GM12891 (cell line): ENCODE data around the gene C10orf67.
"Not testable (repeated sequence)": the region's sequence is repeated elsewhere in the genome, so short reads cannot be mapped to it uniquely, and the experiment has no call there.

Source experiments
- DNase-seq: peaks from one replicate; pipeline ENCODE4 v3.0.0; 2011; ENCODE audit warnings: low spot score; ENCODE audit not compliant: insufficient read length
- FAIRE-seq: peaks from 2 replicates; lab custom pipeline; 2011; peaks lifted over from hg19 to GRCh38; lab: Jason Lieb, UNC
- PAX5 ChIP-seq: IDR thresholded peaks from 2 replicates; pipeline ENCODE4 v1.6.1; 2011; ENCODE audit warnings: low read length, moderate library complexity, mild to moderate bottlenecking; ENCODE audit not compliant: insufficient read depth, severe bottlenecking
- POLR2A ChIP-seq: IDR thresholded peaks from 2 replicates; pipeline ENCODE4 v1.6.1; 2011; ENCODE audit warnings: low read depth, low read length, control low read depth
- POLR2AphosphoS5 ChIP-seq: IDR thresholded peaks from 2 replicates; pipeline ENCODE4 v1.6.1; 2011; ENCODE audit warnings: low read depth, low read length, control low read depth
- POU2F2 ChIP-seq: IDR thresholded peaks from 2 replicates; pipeline ENCODE4 v1.6.1; 2011; ENCODE audit warnings: low read depth, mild to moderate bottlenecking, control low read depth, low read length, moderate library complexity
- SPI1 ChIP-seq: IDR thresholded peaks from 2 replicates; pipeline ENCODE4 v1.6.1; 2011; ENCODE audit warnings: low read depth, low read length, control low read depth
- TAF1 ChIP-seq: IDR thresholded peaks from 2 replicates; pipeline ENCODE4 v1.6.1; 2011; ENCODE audit warnings: low read depth, low read length, control low read depth

The C10orf67 gene

DNA sequence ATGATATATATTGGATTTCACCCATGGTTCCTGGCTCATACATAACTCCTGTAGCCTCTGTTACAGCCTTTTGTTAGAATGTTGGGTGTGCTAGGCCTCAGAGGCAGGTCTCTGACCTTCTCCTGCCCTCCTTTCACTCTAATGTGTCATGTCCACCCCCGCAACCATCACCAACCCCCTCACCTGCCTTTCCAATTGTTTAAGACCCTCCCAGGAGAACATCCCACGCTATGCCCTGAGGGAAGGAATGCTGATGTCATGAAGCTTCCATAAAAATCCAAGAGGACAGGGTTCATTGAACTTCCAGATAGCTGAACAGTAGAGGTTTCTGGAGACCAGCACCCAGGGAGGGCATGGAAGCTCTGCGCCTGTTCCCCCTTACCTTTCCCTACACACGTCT lies 30.8 kb upstream of the C10orf67 start:
- FAIRE-seq = no peak
- no peak for TF ChIP-seq PAX5
- TF ChIP-seq POU2F2 = no peak
- no peak for DNase-seq

DNA sequence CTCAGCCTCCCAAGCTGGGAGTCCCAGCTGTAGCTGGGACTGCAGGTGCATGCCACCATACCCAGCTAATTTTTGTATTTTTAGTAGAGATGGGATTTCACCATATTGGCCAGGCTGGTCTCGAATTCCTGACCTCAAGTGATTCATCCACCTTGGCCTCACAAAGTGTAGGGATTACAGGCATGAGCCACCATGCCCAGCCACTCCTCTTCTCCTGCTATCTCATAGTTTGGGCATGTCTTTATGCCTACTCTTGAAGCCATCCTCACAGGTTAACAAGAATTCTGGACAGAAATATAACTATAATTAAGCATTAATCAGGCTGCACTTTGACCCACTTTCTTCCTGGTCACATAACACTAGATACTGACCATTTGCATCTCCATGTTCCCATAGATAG lies 28.6 kb upstream of the C10orf67 start:
- TF ChIP-seq POLR2AphosphoS5 (no peak), SPI1 (no peak), POU2F2 (no peak), TAF1 (no peak), PAX5 (no peak), POLR2A (no peak)
- DNase-seq (no peak), FAIRE-seq (no peak)

DNA sequence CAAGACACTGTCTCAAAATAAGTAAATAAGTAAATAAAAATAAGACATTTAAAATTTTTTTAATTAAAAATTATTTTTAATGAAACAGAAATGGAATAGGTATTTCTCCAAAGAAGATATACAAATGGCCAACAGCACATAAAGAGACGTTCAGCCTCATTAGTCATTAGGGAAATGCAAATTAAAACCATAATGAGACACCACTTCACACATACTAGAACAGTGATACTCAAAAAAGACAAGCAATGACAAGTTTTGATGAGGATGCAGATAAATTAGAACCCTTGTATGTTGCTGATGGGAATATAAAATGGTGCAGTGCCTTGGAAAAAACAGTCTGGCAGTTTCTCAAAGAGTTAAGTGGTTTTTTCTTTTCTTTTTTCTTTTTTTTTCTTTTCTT lies 26.5 kb upstream of the C10orf67 start:
- no peak for DNase-seq
- no peak for FAIRE-seq
- TF ChIP-seq TAF1 (no peak), POLR2AphosphoS5 (no peak), PAX5 (no peak), POLR2A (no peak), SPI1 (no peak), POU2F2 (no peak)

DNA sequence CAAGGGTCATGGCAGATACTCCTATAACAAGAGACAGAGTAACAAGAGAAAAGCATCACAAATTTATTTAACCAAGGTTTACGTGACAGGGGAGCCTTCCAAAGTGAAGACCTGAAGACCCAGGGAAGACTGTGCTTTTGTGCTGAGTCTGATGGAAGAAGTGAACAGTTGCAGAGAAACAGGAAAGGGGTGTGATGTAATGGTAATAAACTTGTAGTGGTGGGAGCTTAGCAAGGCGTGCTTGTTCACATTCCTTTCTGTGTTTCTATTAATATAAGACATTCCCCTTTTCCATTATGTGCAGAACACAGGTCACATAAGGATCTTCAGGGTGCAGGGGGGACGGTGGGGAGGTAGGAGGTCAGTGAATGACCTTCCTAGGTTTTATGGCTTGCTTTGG lies 25.5 kb upstream of the C10orf67 start:
- DNase-seq (no peak), FAIRE-seq (no peak)
- TF ChIP-seq SPI1 = no peak
- no peak for TF ChIP-seq POLR2AphosphoS5
- TF ChIP-seq PAX5 = no peak
- no peak for TF ChIP-seq POU2F2
- no peak for TF ChIP-seq POLR2A
- no peak for TF ChIP-seq TAF1

DNA sequence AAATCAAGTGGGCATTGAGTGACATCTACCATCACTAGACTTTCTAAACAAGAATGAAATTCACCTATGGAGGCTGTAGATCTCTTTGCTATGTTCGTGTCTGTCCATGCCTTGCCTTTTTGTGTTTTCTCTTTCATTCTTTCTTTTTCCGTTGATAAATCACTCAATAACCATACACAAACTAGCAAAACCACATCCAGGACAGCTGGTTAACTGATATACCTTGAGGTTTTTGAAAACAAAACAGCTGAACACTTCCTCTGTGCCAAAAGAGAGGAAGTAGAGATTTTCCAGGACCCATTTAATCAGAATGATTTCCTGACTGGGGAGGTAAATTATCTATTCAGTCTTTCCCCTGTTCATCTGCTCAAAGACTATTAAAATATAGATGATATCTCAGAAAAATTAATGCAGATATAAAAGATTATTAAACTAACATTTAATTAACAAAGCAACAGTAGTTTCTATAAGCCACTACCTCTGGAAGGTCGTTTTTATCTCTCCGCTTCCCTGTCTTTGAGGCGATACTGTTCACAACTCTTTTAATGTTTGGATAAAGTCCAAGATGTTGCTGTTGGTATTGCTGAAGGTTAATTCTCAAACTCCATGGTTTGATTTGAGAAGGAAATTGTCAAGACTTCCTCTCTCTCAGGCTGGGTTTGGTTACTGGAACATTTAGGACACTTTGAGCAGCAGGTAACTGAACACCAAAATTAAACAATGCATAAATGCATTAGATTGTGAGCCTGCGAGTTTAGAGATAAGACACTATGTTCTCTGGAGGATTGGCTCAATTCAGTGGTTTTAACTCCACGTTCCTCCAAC lies 24.4 kb upstream of the C10orf67 start:
- TF ChIP-seq SPI1 = peak; percentile 86
- TF ChIP-seq POLR2AphosphoS5 = no peak
- no peak for TF ChIP-seq POLR2A
- DNase-seq (peak; percentile 12), FAIRE-seq (peak; percentile 57)

DNA sequence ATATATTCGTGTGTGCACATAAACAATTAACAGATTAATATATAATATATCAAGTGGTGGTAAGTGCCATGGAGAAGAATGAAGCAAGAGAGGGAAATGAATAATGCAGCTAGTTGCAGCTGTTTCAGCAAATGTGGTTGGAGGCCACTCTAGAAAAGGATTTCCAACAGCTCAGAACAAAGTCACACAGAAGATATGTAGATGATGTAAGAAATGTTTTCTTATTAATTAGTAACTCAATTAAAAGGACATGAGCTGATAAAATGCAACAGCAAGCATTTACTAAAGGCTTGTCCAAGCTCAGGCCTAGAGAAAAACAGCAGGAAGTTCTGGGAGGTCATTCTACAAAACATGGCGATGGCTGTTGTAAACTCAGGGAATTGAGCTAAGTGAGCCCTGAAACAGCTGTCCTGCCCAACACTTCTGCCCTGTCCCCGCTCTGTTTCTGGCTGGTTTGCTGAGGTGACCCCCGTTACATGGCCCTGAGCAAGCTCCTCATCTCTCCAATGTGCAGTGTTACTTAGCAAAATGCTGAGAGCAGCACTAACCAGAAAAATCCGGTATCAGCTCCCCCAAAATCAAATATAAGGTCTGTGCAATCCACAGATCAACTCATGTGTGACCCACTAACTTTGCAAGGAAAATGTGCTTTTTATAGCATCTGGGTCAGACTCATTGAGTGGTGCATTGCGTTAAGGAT lies 23.4 kb upstream of the C10orf67 start:
- FAIRE-seq (no peak), DNase-seq (no peak)
- no peak for TF ChIP-seq TAF1
- TF ChIP-seq SPI1 = no peak
- TF ChIP-seq POLR2AphosphoS5 = no peak
- no peak for TF ChIP-seq POLR2A
- no peak for TF ChIP-seq POU2F2
- no peak for TF ChIP-seq PAX5

DNA sequence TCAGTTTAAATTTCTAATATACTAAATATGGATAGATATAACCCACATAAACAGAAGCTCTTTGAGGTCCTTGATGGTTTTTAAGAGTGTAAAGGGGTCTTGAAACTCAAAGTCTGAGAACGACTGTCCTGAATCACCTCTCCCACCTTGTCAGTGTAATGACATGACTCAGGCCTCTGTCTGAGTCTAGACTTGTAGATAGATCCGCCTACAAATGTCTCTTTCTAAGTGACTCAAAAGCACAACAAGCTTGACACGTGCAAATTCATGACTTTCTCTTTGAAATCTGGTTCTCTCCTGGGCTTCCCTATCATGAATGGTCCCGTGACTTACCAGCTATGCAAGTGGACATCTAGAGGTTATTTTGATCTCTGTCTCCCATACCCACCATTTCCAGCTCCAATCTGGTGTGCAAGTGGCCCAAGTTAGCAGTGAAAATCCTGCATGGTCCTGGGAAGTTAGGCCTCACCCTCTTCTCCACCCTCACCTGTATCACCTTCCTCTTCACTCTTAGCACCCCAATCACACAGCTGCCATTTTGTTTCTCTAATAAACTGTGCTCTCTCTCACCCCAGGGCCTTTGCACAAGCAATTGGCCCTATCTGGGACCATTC lies 20.9 kb upstream of the C10orf67 start:
- not testable (repeated sequence) for DNase-seq
- FAIRE-seq = peak; percentile 67

DNA sequence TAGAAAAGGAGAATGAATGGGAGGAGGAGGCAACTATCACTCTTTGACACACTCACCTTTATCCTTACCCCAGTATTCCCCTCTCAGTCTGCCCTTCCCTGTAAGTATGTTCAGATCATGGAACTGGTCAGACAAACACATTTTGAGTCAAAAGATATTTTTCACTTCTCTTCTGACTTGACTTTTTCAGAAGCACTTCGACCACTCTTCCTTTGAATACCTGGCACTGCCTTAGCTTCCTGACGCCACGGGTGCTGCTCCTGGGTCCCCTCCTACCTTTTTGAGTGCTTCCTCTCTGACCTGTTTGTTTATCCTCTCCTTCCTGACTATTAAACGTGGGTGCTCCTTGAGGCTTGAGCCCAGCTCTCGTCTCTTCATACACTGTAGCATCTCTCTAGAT lies 19.8 kb upstream of the C10orf67 start:
- DNase-seq = no peak
- no peak for FAIRE-seq
- TF ChIP-seq POLR2A (no peak), PAX5 (no peak), POU2F2 (no peak), POLR2AphosphoS5 (no peak), TAF1 (no peak), SPI1 (no peak; the same call in 1 of the 2 replicates)

DNA sequence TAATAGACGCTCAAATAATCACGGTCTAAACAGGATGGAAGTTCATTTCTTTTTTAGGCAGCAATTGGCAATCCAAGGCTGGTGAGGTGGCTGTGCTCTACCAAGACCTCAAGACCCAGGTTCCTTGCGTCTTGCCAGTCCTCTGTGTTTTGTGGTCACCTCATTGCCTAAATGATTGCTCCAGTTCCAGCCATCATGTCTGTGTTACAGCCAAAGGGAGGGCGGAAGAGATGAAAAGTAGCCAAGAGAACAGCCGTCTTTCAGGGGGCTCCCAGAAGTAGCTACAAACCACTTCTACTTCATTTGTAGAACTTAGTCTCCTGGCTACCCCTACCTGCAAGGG lies 19.2 kb upstream of the C10orf67 start:
- TF ChIP-seq SPI1 = no peak
- TF ChIP-seq POLR2AphosphoS5 = no peak
- TF ChIP-seq PAX5 = no peak
- TF ChIP-seq POLR2A = no peak
- no peak for TF ChIP-seq TAF1
- no peak for TF ChIP-seq POU2F2
- no peak for DNase-seq
- peak; percentile 5 for FAIRE-seq

DNA sequence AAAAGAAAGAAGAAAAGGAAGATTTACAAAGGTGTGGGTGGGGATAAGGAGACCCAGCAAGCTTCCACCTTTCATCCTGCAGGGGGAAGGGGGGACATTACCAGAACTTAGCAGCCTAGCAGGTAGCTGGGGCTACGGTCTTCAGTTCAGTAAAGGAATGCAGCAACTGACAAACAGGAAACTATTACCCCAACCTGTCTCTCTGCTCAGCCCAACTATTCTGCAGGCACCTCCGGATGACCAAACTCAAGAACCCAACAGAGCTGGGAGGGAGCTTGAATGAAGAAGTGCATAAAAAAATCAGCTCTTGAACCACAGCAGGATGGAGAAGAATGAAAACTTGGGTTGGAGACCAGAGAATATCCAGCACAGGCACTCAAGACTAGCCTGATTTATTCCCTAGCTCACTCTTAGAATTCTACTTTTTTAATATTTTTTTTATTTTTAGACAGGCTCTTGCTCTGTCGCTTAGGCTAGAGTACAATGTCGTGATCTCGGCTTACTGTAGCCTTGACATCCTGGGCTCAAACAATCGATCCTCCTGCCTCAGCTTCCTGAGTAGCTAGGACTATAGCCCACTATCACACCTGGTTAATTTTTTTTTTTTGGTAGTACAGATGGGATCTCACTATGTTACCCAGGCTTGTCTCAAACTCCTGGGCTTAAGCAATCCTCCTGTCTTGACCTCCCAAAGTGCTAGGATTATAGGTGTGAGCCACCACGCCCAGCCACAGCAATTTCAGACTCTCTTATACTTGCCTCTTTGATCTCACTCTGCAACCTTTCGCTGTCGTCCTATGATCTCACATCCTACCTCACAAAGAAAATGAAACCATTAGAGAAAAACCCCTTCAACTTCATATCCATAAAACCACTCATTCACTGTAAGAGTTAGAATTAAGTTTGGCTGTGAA lies 18.5 kb upstream of the C10orf67 start:
- DNase-seq (no peak), FAIRE-seq (no peak)
- TF ChIP-seq POU2F2 (no peak), TAF1 (no peak), POLR2A (no peak), SPI1 (no peak), PAX5 (no peak), POLR2AphosphoS5 (no peak)
